Fibroblast of skin of back (primary cell): ENCODE measurements around the gene EPHA3.

Experiments
- DNase-seq: peaks from one replicate; pipeline ENCODE4 v3.0.0-alpha.2; 2013

The EPHA3 gene

GRCh38 chr3:89234620-89235019, 127.2 kb downstream of the EPHA3 start:
- DNase-seq, result no peak

GRCh38 chr3:89238846-89239245, 131.4 kb downstream of the EPHA3 start:
- DNase-seq, result no peak

- DNase-seq, result no peak
Measured at GRCh38 chr3:89239774-89240173, 132.4 kb downstream of the EPHA3 start.

- DNase-seq, result no peak
Measured at GRCh38 chr3:89245612-89246011, 138.2 kb downstream of the EPHA3 start.

GRCh38 chr3:89246326-89246725, 138.9 kb downstream of the EPHA3 start:
- no peak for DNase-seq

- no peak for DNase-seq
Measured at GRCh38 chr3:89250742-89251141, 143.3 kb downstream of the EPHA3 start.

GRCh38 chr3:89252016-89252415, 144.6 kb downstream of the EPHA3 start:
- DNase-seq, result no peak

GRCh38 chr3:89252860-89253259, 145.4 kb downstream of the EPHA3 start:
- no peak for DNase-seq

- DNase-seq, result no peak
Measured at GRCh38 chr3:89256395-89256794, 149.0 kb downstream of the EPHA3 start.

GRCh38 chr3:89256882-89257281, 149.5 kb downstream of the EPHA3 start:
- no peak for DNase-seq

- DNase-seq, result no peak
Measured at GRCh38 chr3:89260721-89261120, 153.3 kb downstream of the EPHA3 start.

- DNase-seq, result no peak
Measured at GRCh38 chr3:89261673-89262072, 154.3 kb downstream of the EPHA3 start.

- no peak for DNase-seq
Measured at GRCh38 chr3:89262309-89262929, 155.0 kb downstream of the EPHA3 start.

GRCh38 chr3:89264037-89264560, 156.7 kb downstream of the EPHA3 start:
- DNase-seq, result no peak

GRCh38 chr3:89266074-89266473, 158.7 kb downstream of the EPHA3 start:
- no peak for DNase-seq

GRCh38 chr3:89268059-89268458, 160.6 kb downstream of the EPHA3 start:
- no peak for DNase-seq

GRCh38 chr3:89270201-89270600, 162.8 kb downstream of the EPHA3 start:
- no peak for DNase-seq

- DNase-seq, result no peak
Measured at GRCh38 chr3:89275001-89275400, 167.6 kb downstream of the EPHA3 start.

GRCh38 chr3:89276116-89276515, 168.7 kb downstream of the EPHA3 start:
- DNase-seq, result no peak

- DNase-seq, result peak; percentile 0
Measured at GRCh38 chr3:89278302-89279025, 171.0 kb downstream of the EPHA3 start.

GRCh38 chr3:89280301-89280700, 172.9 kb downstream of the EPHA3 start:
- no peak for DNase-seq

GRCh38 chr3:89280822-89281365, 173.5 kb downstream of the EPHA3 start:
- no peak for DNase-seq

- no peak for DNase-seq
Measured at GRCh38 chr3:89287902-89288508, 180.6 kb downstream of the EPHA3 start.
